Activated CD4-positive, alpha-beta T cell treated with anti-CD3 and anti-CD28 coated beads, Interleukin-2, amount 50 U/mL, for 16 hours (primary cell): Measurements from ENCODE around the gene ACBD6.

Experiments used
- DNase-seq: peaks from one replicate; pipeline ENCODE4 v3.0.0-alpha.2; 2020

ACBD6 gene

DNA sequence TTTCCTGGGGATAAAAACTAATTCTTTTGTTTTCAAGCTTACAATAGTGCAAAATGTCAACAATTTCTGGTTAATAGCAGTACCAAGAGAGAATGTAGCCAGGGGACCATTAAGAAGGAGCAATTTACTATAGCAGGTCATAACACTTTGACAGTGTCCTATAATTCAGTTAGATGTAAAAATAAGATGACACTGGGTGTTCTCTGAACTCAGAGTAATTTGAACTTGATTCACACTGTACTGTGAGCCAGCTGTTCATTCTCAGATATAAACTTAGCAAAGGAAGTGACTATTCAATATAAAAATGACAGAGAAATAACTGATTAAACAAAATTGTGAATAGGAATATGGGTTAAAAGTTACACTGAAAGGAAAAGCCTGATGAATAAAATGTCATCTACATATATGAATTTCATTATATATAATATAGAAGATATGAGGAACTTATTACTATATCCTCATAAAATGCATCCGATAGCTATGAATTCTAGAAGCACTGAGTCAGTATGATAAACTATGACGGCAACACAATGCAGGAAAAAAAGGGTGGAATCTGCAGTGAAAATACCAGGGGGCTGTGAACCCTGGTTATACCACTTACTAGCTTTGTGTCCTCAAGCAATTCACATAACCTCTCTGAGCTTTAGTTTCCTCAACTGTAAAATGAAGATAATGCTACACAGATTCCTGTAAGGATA, 135.9 kb downstream of the ACBD6 start:
- no peak for DNase-seq

DNA sequence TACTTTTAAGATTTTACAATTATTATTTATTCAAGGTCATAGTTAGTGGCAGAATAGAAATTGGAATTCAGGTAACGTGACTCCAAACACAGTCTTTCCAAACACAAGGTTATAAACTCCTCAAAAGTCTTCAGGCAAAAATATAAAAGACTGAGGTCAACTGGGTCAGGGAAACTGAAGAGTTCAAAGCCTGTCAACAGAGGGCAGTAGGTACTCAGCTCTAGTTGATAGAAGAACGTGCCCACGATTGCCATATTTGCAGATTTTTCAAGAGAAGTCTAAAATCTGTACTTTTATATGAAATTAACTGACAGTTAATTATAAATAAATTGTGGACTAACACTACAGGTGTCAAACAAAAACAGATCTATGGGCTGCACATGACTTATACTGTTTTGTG, 137.3 kb downstream of the ACBD6 start:
- peak; percentile 14 for DNase-seq

DNA sequence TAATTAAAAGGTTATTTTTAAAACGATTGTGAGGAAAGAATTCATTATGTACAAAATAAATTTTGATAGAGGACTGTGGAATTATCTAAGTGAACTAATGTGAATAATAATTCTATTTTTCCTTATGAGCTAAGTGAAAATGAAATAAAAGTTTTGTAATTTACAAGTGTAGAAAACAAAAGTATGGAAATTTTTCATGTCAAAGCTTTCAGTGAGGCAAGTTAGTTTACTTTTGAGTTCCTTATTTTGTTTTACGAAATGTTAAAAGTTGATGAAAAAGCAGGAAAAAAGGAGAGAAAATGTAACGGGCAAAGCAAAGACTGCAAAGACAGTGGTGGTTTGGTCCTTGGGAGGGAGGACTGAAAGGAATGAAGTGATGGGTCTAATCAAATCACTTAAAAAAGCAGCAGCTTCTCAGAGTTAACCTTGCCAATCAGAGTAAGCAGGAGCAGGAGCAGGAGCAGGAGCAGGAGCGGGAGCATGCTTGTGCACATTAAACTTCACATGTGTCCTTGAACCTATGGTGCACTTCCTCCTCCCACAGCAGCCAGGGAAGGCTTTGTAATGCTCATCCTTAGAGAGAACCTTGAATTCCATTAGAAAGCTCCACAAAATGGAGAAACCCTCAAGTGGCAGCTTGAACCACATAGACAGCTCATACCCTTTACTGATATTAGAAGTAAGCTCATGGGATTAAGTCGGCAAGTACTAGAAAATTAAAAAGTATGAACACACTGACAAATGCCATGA, 139.0 kb downstream of the ACBD6 start:
- DNase-seq = no peak

DNA sequence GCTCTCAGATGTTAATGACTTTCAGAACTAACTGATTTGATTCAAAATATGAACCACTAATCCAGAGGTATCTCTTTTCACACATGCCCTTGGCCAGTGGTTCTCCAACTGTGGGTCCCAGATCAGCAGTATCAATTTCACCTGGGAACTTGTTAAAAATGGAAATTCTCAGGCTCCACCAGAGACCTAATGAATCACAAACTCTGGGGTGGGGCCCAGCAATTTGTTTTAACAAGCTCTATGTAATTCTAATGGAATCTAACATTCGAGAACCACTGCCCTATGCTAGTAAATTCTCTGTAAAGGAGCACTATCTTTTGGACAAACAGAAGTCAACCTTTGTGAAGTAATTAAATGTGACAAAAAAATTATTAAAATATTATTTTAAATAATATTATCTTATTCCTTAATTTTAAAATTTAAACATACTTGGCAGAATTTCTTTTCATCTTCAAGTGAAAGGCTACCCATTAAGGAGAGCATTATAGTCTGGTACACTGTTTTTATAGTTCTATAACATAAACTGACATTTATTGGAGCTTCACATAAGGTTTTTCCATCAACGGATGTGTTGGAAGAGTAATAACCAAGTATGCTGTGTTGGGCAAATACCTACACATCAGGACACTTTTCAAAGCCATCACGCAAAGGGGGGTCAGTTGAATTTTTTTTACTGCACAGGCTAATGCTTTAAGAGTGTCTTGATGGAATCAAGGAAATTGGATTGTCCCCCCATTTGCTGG, 141.9 kb downstream of the ACBD6 start:
- DNase-seq = no peak

GRCh38 chr1:180358649-180359048, 143.7 kb downstream of the ACBD6 start:
- no peak for DNase-seq

DNA sequence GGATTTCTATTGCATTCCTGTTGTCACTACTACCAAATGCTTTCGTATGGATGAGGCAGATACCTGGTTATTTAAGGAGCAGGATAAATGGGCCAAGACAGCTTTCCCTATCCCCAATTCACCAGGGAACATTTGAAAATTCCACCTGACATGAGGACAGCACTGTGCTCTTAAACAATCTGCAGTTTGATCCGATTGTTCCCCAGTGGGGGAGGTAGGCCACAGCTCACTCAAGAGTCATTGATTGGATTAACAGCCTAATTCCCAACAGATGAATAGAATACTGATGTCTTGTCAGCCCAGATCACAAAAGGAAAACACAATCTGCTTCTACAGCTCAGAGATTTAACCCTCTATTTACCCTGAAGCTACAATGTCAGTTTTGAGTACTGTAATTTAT, 148.4 kb downstream of the ACBD6 start:
- DNase-seq = no peak

DNA sequence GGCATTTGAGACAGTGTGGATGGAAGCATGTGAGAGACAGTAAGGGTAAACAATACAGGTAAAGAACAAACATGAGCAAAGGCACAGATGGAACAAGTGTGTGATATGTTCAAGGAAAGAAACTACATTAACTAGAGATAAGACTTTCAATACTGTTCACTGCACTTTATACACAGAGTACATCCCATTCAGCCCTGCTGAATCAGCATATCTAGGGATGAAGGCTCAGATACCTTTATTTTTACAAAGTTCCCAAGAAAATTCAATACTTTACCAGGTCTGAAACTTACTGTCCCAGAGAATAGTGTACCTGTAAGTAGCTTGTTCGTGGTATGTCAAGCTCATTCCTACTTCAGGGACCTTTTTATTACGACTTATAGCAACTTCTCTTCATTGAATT, 149.8 kb downstream of the ACBD6 start:
- no peak for DNase-seq

GRCh38 chr1:180352021-180352420, 150.4 kb downstream of the ACBD6 start:
- no peak for DNase-seq

DNA sequence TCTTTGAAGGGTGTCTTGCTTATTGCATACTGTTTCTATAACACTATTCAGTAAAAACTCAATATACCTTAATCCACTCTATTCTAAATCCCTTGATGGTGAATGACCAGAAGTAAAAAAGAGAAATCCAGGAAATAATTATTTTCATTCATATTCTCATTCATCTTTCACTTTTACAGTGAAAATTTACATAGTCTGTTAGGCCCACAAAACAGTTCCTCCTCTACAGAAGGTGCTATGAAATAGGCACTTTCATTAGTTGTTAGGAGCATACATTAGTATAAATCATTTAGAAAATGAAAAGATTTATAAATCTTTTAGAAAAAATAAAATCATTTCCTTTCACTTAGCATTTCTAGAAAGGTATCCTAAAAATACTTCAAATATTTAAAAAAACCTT, 157.2 kb downstream of the ACBD6 start:
- no peak for DNase-seq

DNA sequence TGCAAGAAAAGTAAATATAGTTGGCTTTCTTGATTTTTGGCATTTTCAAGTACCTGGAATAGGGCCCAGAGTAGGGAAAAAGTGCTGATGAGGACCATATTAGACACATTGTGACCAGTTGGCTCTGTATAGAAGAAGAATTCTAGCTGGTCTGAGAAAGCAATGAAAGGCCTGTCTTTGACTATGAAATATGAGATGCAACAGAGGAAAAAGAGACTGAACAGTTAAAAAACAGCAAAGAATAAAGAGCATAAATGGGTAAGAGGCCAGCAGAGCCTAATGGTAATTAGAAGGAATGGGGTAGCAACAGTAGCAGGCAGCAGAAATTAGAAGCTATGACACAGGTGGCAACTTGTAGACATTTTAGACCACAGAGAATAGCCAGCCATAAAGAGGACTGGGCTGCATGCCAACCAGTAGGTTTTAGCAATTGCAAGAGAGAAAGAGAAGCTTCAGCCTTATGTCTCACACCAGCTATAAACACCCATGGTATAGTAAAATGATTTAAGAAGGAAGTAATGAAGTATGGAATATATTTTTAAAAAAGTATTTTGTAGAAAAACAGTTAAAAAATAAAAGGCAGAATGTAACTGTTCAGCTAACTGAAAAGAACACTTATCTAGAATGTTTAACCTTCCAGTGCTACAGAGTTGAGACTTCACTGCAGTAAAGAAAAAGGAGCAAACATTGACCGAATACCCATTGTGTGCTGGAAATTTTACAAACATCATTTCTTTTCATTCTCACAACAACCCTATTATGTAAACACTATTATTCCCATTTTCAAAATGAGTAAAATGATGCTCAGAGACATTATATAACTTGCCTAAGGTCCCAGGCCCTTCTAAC, 158.2 kb downstream of the ACBD6 start:
- no peak for DNase-seq

DNA sequence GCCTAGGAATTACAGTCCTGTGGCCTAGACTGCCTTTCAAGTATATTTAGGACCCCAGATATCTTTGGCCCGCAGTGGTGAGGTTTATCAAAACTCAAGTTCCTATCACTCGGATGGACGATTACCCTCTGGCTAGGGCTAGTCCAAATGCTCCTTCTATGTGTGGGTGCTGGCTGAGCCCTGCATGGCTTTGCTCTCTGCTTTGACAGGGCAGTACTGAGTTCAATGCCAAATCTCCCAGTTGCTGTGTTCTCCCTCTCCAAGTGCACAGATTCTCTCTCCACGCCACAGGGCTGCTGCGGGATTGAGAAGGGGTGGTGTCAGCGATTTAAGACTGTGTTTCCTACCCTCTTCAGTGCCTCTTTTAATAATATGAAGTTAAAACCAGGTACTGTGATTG, 175.3 kb downstream of the ACBD6 start:
- no peak for DNase-seq

DNA sequence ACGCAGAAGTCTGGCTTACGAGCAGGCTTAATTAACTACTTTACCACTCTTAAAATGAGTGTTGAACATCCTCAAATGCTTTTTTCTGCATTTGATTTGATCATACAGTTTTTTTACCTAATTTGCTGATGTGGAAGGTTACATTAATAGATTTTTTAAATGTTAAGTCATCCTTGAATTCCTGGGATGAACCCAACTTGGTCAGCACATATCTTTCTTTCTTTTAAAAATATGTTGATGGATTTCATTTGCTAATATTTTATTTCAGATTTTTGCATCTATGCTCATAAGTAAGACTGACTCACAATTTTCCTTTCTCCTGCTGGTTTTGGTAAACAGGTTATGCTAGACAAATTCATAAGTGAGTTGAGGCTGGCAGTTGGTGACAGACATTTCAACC, 189.5 kb downstream of the ACBD6 start:
- DNase-seq = no peak

GRCh38 chr1:180311011-180311730, 191.2 kb downstream of the ACBD6 start:
- no peak for DNase-seq

- no peak for DNase-seq
Observed at GRCh38 chr1:180310095-180310494, 192.3 kb downstream of the ACBD6 start.

- no peak for DNase-seq
Observed at GRCh38 chr1:180309338-180309737, 193.0 kb downstream of the ACBD6 start.

DNA sequence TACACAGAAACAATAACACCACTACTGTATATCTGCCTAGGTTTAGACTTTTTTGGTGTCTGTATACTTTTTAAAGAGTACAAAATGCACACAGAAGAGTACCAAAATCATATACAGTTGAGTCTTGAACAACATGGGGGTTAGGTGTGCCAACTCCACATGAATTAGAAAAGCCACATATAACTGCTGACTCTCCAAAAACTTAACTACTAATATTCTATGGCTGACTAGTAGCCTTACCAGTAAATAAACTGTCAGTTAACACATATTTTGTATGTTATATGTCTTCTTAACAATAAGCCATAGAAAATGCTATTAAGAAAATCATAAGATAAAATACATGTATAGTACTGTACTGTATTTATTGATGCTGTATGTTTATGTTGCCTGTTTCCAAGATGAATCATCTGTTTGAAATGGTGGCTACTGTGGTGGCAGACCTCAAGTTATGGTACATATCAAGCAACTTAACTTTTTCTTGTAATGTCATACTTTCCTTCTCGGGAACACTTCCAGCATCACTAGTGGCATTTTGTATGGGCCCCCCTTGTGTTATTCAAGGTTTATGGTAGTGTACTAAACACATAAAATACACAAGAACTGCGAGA, 201.1 kb downstream of the ACBD6 start:
- DNase-seq = no peak

DNA sequence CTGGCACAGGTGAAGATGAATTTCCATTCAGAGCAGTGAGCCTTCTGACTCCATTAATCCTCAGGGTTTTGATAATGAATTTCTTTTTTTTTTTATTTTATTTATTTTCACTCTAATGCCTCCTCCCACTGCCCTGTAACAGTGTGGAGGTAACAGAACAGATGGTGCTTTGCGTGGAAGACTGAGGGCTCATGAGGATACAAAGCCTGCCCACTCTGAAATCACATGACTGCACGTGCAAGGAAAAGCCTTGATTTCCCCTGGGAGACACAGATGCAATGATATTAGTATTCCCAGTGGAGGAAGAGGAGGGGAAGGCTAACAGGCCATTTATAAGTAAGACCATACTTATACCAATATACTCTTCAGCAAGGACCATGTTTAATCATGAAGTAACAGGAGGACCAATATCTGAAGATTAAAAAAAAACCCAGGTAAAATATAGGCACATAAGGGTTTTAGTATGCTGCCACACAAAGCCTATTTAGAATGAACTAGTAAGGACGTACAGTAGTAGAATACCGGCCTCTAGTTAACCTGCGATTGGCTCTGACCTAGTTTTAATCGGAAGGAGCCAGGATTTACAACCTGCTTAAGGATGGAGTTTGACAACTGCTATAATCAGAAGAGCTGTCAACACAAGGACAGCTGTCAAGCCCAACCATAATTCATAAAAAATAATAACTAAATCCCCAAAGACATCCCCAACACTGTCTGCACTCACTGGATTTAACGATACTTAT, 202.7 kb downstream of the ACBD6 start:
- DNase-seq = no peak

DNA sequence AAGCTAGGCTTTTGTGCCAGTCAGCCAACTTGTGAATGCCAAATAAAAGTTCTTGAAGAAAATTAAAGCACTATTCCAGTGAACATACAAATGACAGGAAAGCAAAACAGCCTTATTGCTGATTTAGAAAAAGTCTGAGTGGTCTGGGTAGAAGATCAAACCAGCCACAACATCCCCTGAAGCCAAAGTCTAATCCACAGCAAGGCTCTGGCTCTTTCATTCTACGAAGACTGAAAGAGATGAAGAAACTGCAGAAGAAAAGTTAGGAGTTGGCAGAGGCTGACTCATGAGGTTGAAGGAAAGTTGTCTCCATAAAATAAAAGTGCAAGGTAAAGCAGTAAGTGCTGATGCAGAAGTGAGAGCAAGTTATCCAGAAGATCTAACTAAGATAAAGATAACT, 206.4 kb downstream of the ACBD6 start:
- no peak for DNase-seq

GRCh38 chr1:180294711-180295110, 207.7 kb downstream of the ACBD6 start:
- DNase-seq = no peak

- DNase-seq = peak; percentile 42
Observed at GRCh38 chr1:180291004-180291403, 211.4 kb downstream of the ACBD6 start.
